ENCODE data around the gene SH3BP5. TPM values are rescaled to one million over a fixed set of nuclear protein-coding genes. Genes with fewer than 3 reads are reported as not detected.

The SH3BP5 gene
- total RNA-seq, 2 donors from 2014 or later = 13.3 to 71.6 TPM

DNA sequence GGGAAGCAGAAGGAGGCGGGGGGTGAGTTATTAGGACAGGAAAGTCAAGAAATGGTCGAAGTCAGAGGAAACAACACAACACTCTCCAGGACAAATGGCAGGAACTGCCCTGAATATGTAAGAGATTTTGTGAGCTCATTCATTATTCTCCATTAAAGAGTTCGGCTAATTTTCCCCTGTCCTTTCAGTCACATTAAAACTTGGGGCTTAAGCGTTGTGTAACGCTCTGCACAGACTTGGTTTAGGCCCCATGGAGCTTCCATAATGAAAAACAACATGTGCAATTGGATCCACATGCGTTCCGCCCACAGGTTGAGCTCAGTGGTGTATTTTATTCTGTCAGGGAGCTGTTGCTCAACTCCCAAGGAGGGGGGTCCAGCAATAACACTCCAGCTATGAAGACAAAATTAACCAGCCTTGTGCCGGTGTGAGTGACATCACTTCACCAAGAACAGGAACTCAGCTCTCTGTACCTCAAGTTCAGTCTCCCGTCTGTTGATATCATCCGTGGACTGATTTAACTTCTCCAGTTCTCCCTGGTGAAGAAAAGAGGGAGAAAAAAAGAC lies 2.3 kb downstream of the SH3BP5 start:
- Histone ChIP-seq H3K4me1 (replicated peaks) (no peaks in the 10 kb centered on the region), H3K9me3 (no peaks in the 10 kb centered on the region), H3K27me3 (replicated peaks; ENCODE audit: insufficient read depth) (no peaks in the 10 kb centered on the region), H3K36me3 (no peaks in the 10 kb centered on the region), H3K4me3 (no peak overlapping the region), H3K27ac (peak overlapping the region; percentile 44 to 74)
- no peak for DNase-seq (ENCODE audit: low spot score)
- intact Hi-C loops (cut with DNase I) = loop anchor here (5.0 kb wide), 1 partner anchor 47 kb away; no protein-coding TSS in a partner anchor
- no peak for TF ChIP-seq POLR2AphosphoS5 (IDR thresholded peaks at IDR 0.05)
- TF ChIP-seq, protein P1, sequence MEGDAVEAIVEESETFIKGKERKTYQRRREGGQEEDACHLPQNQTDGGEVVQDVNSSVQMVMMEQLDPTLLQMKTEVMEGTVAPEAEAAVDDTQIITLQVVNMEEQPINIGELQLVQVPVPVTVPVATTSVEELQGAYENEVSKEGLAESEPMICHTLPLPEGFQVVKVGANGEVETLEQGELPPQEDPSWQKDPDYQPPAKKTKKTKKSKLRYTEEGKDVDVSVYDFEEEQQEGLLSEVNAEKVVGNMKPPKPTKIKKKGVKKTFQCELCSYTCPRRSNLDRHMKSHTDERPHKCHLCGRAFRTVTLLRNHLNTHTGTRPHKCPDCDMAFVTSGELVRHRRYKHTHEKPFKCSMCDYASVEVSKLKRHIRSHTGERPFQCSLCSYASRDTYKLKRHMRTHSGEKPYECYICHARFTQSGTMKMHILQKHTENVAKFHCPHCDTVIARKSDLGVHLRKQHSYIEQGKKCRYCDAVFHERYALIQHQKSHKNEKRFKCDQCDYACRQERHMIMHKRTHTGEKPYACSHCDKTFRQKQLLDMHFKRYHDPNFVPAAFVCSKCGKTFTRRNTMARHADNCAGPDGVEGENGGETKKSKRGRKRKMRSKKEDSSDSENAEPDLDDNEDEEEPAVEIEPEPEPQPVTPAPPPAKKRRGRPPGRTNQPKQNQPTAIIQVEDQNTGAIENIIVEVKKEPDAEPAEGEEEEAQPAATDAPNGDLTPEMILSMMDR (IDR thresholded peaks at IDR 0.05) = no peak
- no peak for TF ChIP-seq POLR2A (IDR thresholded peaks at IDR 0.05)
- 70% methylated on average over 10 of the region's 10 CpGs for WGBS

DNA sequence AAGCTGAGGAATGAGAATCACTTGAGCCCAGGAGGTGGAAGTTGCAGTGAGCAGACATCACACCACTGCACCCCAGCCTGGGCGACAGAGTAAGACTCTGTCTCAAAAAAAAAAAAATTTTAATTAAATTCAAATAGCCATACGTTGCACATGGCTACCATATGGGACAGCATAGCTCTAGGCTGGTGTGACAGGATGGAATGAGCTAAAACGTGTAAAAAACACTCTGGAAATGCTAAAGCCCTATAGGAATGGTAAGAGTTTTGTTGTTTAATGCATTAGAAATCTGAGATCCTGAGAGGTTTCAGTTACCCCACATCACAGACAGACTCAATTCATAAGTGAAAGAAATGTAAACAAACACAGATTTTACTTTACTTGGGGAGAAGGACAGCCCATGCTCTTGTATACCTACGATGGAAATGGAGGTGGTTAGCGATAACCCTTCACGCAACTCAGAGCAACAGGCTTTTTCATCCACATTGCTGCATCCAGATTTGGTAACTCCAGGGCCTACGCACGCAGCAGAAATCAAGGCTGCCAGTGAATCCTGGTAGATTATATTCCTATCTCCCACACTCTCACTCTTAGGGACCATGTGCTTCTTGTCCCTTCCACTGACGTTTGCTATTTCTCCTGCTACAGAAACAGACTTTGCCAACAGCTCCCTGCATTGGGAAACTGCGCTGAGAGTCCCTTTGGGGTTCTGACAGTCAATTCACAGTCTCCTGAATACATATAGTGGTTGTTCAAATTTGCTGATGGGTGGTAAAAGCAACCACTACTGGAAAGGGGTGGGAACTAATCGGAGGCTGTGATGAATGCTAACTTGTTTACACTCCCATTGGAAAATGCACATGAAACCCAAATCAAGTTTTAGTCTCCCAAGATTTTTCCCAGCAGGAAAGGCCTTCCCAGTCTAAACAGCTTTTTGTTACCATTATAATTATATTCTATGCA lies 3.1 kb downstream of the SH3BP5 start:
- DNase-seq (ENCODE audit: low spot score) = no peak
- TF ChIP-seq POLR2AphosphoS5 (IDR thresholded peaks at IDR 0.05) (no peak), POLR2A (IDR thresholded peaks at IDR 0.05) (no peak)
- TF ChIP-seq, protein P1 (IDR thresholded peaks at IDR 0.05) = no peak
- peak overlapping the region; percentile 31 to 74 for H3K27ac ChIP-seq
- no peaks in the 10 kb centered on the region for H3K27me3 ChIP-seq (replicated peaks; ENCODE audit: insufficient read depth)
- H3K4me3 ChIP-seq = no peak overlapping the region
- 80% methylated on average over 11 of the region's 11 CpGs for WGBS
- H3K36me3 ChIP-seq = no peaks in the 10 kb centered on the region
- no peaks in the 10 kb centered on the region for H3K9me3 ChIP-seq
- no peaks in the 10 kb centered on the region for H3K4me1 ChIP-seq (replicated peaks)
- intact Hi-C loops (cut with DNase I) = loop anchor here (5.0 kb wide), 1 partner anchor 48 kb away; no protein-coding TSS in a partner anchor

DNA sequence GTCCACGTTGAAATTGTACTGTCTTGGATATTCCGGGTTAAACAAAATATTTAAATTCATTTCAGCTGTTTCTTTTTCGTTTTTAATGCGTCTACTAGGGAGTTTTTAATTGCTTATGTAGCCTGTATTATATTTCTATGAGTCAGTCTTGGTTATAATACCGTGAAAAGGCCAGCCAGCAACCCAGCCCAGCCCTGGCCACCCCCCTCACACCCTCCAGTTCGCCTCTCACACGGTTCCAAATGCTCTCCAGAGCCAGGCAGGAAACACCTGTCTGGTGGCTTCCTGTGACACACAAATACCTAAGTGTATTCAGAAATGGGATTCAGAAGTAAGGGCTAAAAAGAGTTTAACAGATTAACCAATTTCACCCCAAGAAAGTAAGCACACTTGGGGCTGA lies 4.4 kb downstream of the SH3BP5 start:
- DNase-seq (ENCODE audit: low spot score) = peak; percentile 45
- H3K4me3 ChIP-seq = no peak overlapping the region

DNA sequence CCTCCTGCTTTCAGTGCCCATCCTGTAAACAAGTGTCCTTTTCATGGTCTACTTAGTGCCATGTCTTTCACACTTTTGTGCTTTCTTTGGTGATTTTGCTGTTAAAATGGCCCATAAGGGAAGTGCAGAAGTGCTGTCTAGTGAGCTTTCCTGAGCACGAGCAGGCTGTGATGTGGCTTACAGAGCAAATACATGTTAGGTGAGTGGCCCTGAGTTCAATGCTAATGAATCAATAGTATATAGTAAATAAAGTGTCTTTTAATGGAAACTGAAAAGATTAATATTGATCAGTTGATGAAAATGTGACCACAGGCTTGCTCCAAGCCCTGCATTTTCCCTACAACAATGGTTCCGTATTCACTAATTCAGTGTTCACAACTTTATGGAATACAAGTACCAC lies 5.7 kb downstream of the SH3BP5 start:
- TF ChIP-seq POLR2A (IDR thresholded peaks at IDR 0.05) (no peak), POLR2AphosphoS5 (IDR thresholded peaks at IDR 0.05) (no peak)
- TF ChIP-seq, protein P1 (IDR thresholded peaks at IDR 0.05) = no peak
- intact Hi-C loops (cut with DNase I) = no loop called here
- H3K36me3 ChIP-seq = no peaks in the 10 kb centered on the region
- H3K9me3 ChIP-seq = no peaks in the 10 kb centered on the region
- WGBS = 94% methylated on average over 2 of the region's 2 CpGs
- peak overlapping the region in 1 of 2 donors; percentile 10 for H3K27ac ChIP-seq
- no peaks in the 10 kb centered on the region for H3K27me3 ChIP-seq (replicated peaks; ENCODE audit: insufficient read depth)
- no peak overlapping the region for H3K4me3 ChIP-seq
- DNase-seq (ENCODE audit: low spot score) = no peak
- H3K4me1 ChIP-seq (replicated peaks) = no peaks in the 10 kb centered on the region

More for the DNA sequence above, 4.4 kb downstream of the SH3BP5 start:
- intact Hi-C loops (cut with DNase I) = no loop called here
- WGBS = 21% methylated on average over 7 of the region's 7 CpGs
- H3K27me3 ChIP-seq (replicated peaks; ENCODE audit: insufficient read depth) = no peaks in the 10 kb centered on the region
- H3K27ac ChIP-seq = peak overlapping the region; percentile 39 to 49
- H3K9me3 ChIP-seq = no peaks in the 10 kb centered on the region
- no peaks in the 10 kb centered on the region for H3K4me1 ChIP-seq (replicated peaks)
- peak; percentile 42 for TF ChIP-seq POLR2AphosphoS5 (IDR thresholded peaks at IDR 0.05)
- no peak for TF ChIP-seq POLR2A (IDR thresholded peaks at IDR 0.05)
- H3K36me3 ChIP-seq = no peaks in the 10 kb centered on the region

DNA sequence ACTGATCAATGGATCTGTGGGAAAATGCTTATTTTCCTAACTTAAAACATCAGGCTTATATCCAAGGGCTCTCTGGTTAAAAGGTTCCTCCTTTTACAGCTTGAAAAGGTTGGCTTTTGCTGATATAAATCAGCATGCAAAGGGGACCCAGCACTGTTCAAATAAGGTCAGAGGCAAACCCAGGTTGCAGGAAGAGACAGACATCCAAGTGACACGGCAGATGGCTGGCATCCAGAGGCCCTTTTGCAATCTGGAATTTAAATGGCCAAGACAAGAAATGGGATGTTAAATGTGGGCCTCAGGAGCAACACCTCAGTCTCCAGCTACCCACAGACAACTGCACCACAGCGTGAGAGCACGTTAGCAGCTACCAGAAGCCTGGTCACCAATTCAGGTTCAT lies 6.3 kb downstream of the SH3BP5 start:
- no peak for TF ChIP-seq POLR2AphosphoS5 (IDR thresholded peaks at IDR 0.05)
- TF ChIP-seq POLR2A (IDR thresholded peaks at IDR 0.05) = no peak
- TF ChIP-seq, protein P1 (IDR thresholded peaks at IDR 0.05) = no peak
- no peaks in the 10 kb centered on the region for H3K27me3 ChIP-seq (replicated peaks; ENCODE audit: insufficient read depth)
- no peak for DNase-seq (ENCODE audit: low spot score)
- H3K4me1 ChIP-seq (replicated peaks) = no peaks in the 10 kb centered on the region
- intact Hi-C loops (cut with DNase I) = no loop called here
- 69% methylated on average over 3 of the region's 3 CpGs for WGBS
- H3K9me3 ChIP-seq = no peaks in the 10 kb centered on the region
- H3K36me3 ChIP-seq = no peaks in the 10 kb centered on the region
- H3K4me3 ChIP-seq = no peak overlapping the region
- H3K27ac ChIP-seq = no peak overlapping the region
